Measurements from ENCODE around the gene ZNF446.
A peak's percentile ranks its signal among the peaks of the same experiment; 100 is the strongest.
"Not testable (repeated sequence)": the region's sequence is repeated elsewhere in the genome, so short reads cannot be mapped to it uniquely, and the experiment has no call there.

Gene ZNF446

GRCh38 chr19:58475714-58476497 lies at the start of gene ZNF446:
ZNF446 (plus strand) TSS chr19:58476352; CDS start chr19:58477219, 867 bp downstream.
- peak; percentile 84 to 93 for DNase-seq

- DNase-seq, result no peak
These were observed 47.5 kb upstream of the ZNF446 start for GRCh38 chr19:58428617-58429016.

GRCh38 chr19:58429745-58430144 lies 46.4 kb upstream of the ZNF446 start:
- DNase-seq, result no peak

GRCh38 chr19:58434217-58434616 lies 41.9 kb upstream of the ZNF446 start:
- DNase-seq, result no peak

GRCh38 chr19:58439576-58440554 lies 36.3 kb upstream of the ZNF446 start, which contains the start of gene ZNF132:
ZNF132 (minus strand) TSS chr19:58440153; CDS start chr19:58439821, 332 bp downstream.
- no peak for DNase-seq

GRCh38 chr19:58440556-58440955 lies 35.6 kb upstream of the ZNF446 start:
- no peak for DNase-seq

- not testable (repeated sequence) for DNase-seq
These were observed 33.2 kb upstream of the ZNF446 start for GRCh38 chr19:58442986-58443385.

- not testable (repeated sequence) for DNase-seq
These were observed 27.3 kb upstream of the ZNF446 start for GRCh38 chr19:58448860-58449259.

GRCh38 chr19:58449980-58450379 lies 26.2 kb upstream of the ZNF446 start:
- not testable (repeated sequence) for DNase-seq

- DNase-seq, result no peak
These were observed 25.2 kb upstream of the ZNF446 start for GRCh38 chr19:58450856-58451357.

GRCh38 chr19:58451358-58452101 lies 24.6 kb upstream of the ZNF446 start, which contains the start of gene ZNF324B:
ZNF324B (plus strand) TSS chr19:58451622; CDS start chr19:58453702, 2,080 bp downstream.
- peak; percentile 85 to 90 for DNase-seq

GRCh38 chr19:58453743-58454142 lies 22.4 kb upstream of the ZNF446 start:
- DNase-seq, result no peak

- DNase-seq, result no peak
These were observed 20.8 kb upstream of the ZNF446 start for GRCh38 chr19:58455306-58455705.

- DNase-seq, result no peak
These were observed 20.0 kb upstream of the ZNF446 start for GRCh38 chr19:58456111-58456510.

GRCh38 chr19:58460039-58460438 lies 16.1 kb upstream of the ZNF446 start:
- no peak for DNase-seq

GRCh38 chr19:58466089-58466759 lies 9.9 kb upstream of the ZNF446 start:
- DNase-seq, result no peak

GRCh38 chr19:58466760-58467589 lies 9.2 kb upstream of the ZNF446 start, which contains the start of gene ZNF324:
ZNF324 (plus strand) TSS chr19:58467080; CDS start chr19:58469186, 2,106 bp downstream.
- peak; percentile 72 to 84 for DNase-seq

GRCh38 chr19:58468216-58468839 lies 7.8 kb upstream of the ZNF446 start:
- DNase-seq, result no peak

GRCh38 chr19:58469241-58470013 lies 6.7 kb upstream of the ZNF446 start:
- DNase-seq, result no peak

All from SW 1271 (cell line).